HCT116 (cell line): ENCODE measurements around the gene GPC5. TPM values are rescaled to one million over a fixed set of nuclear protein-coding genes. Genes with fewer than 3 reads are reported as not detected.

ENCODE experiments used
- ATAC-seq: fragments of 200-7000 bp; cut with Tn5 transposase; 2 replicates; pipeline ENCODE4 v1.9.1; 2020; ENCODE audit warnings: mild to moderate bottlenecking, moderate library complexity
- BruUV-seq: library from RNA; stranded (reverse); fragments of 400-500 nt; replicated peaks from 2 replicates; lab custom pipeline; 2021; lab: Mats Ljungman, UMichigan
- CTCF ChIA-PET: fragments of 300-600 bp; sonication (Branson Sonifier 250); formaldehyde crosslinking; loops from one replicate; lab custom pipeline; 2021; ENCODE audit warnings: antibody characterized with exemption; lab: Charles Lee
- POLR2A ChIA-PET: fragments of 300-600, 350-600 bp; sonication (Branson Sonifier 250); formaldehyde crosslinking; loops from one replicate; lab custom pipeline; 2021; ENCODE audit warnings: antibody characterized with exemption; lab: Charles Lee
- RAD21 ChIA-PET, 2 experiments: fragments of 300-600 bp; sonication (Branson Sonifier 250); formaldehyde crosslinking; loops; one replicate each; lab custom pipeline; 2023; ENCODE audit warnings: low total read pairs in 2 of 2; ENCODE audit not compliant: uncharacterized antibody in 2 of 2, unreplicated experiment in 2 of 2, low non-redundant PET in 1 of 2; lab: Charles Lee
- DNase-seq: peaks from one replicate; pipeline ENCODE4 v3.0.0-alpha.2; 2010; ENCODE audit warnings: low read depth, low spot score
- H2AFZ ChIP-seq: fragments of 200-600 bp; shearing (Covaris generic), sonication (generic); 2 replicates; pipeline ENCODE4 v1.6.1; 2017; ENCODE audit warnings: low read depth, mixed run types, mixed read lengths, antibody characterized with exemption, low read length; ENCODE audit not compliant: poor library complexity, severe bottlenecking
- H3K27ac ChIP-seq: 2 replicates; pipeline ENCODE4 v1.5.1; 2012; ENCODE audit warnings: low read depth, low read length
- H3K27me3 ChIP-seq: fragments of 200-600 bp; sonication (generic); 2 replicates; pipeline ENCODE4 v1.6.1; 2016; ENCODE audit warnings: mixed run types, low read length, mixed read lengths; ENCODE audit not compliant: insufficient read depth
- H3K36me3 ChIP-seq, 2 experiments: fragments of 200-500 bp in 1 of 2; fragments of 200-600 bp in 1 of 2; sonication (Bioruptor generic) in 1 of 2; sonication (generic) in 1 of 2; 2 replicates each; pipeline versions ENCODE4 v1.5.1 to v1.6.1; 2014 to 2016; ENCODE audit warnings: low read length in 2 of 2, inconsistent platforms in 1 of 2, mixed read lengths in 1 of 2, mixed run types in 1 of 2; ENCODE audit not compliant: insufficient read depth in 2 of 2, control insufficient read depth in 1 of 2
- H3K4me1 ChIP-seq, 2 experiments: fragments of 200-600 bp in 1 of 2; sonication (generic) in 1 of 2; 2 replicates each; pipeline versions ENCODE4 v1.5.1 to v1.6.1; 2012 to 2017; ENCODE audit warnings: low read length in 2 of 2, inconsistent platforms in 1 of 2, mild to moderate bottlenecking in 1 of 2, mixed read lengths in 1 of 2, mixed run types in 1 of 2, moderate library complexity in 1 of 2; ENCODE audit not compliant: insufficient read depth in 2 of 2, control insufficient read depth in 1 of 2
- H3K4me2 ChIP-seq: fragments of 200-600 bp; sonication (generic); 2 replicates; pipeline ENCODE4 v1.6.1; 2017; ENCODE audit warnings: mixed run types, low read length, mixed read lengths
- H3K4me3 ChIP-seq, 2 experiments: fragments of 200-600 bp in 1 of 2; sonication (generic) in 1 of 2; replicated peaks in 1 of 2; 2 replicates each; pipeline ENCODE4 v1.5.1; 2011 to 2016; ENCODE audit warnings: low read length in 2 of 2, control low read depth in 1 of 2, low read depth in 1 of 2, mild to moderate bottlenecking in 1 of 2, mixed read lengths in 1 of 2, mixed run types in 1 of 2
- H3K79me2 ChIP-seq: fragments of 200-600 bp; sonication (generic); 2 replicates; pipeline ENCODE4 v1.6.1; 2017; ENCODE audit warnings: mild to moderate bottlenecking, mixed run types, low read length, moderate library complexity, mixed read lengths; ENCODE audit not compliant: insufficient read depth
- H3K9ac ChIP-seq: fragments of 200-600 bp; sonication (generic); 2 replicates; pipeline ENCODE4 v1.6.1; 2016; ENCODE audit warnings: low read length, mixed read lengths
- H3K9me2 ChIP-seq: fragments of 200-600 bp; sonication (generic), shearing (Covaris generic); 2 replicates; pipeline ENCODE4 v1.6.1; 2017; ENCODE audit warnings: mixed run types, mild to moderate bottlenecking, moderate library complexity; ENCODE audit not compliant: insufficient read depth
- H3K9me3 ChIP-seq, 2 experiments: fragments of 200-500 bp in 1 of 2; fragments of 200-600 bp in 1 of 2; sonication (Bioruptor generic) in 1 of 2; sonication (generic) in 1 of 2; 2 replicates each; pipeline ENCODE4 v1.6.1; 2014 to 2017; ENCODE audit warnings: low read length in 2 of 2, mixed read lengths in 2 of 2, inconsistent platforms in 1 of 2, low read depth in 1 of 2, mild to moderate bottlenecking in 1 of 2, mixed run types in 1 of 2, moderate library complexity in 1 of 2; ENCODE audit not compliant: control insufficient read depth in 1 of 2, insufficient read depth in 1 of 2
- H4K20me1 ChIP-seq: fragments of 200-600 bp; sonication (generic), shearing (Covaris generic); 2 replicates; pipeline ENCODE4 v1.6.1; 2017; ENCODE audit warnings: mixed run types, mild to moderate bottlenecking, moderate library complexity; ENCODE audit not compliant: insufficient read depth
- CTCF ChIP-seq, 3 experiments: fragments of 200-600 bp in 1 of 3; sonication (generic) in 1 of 3; IDR thresholded peaks in 2 of 3; conservative IDR thresholded peaks in 1 of 3; 2 replicates each; pipeline ENCODE4 v1.5.1; 2012 to 2017; ENCODE audit warnings: low read depth in 2 of 3, low read length in 2 of 3, antibody characterized with exemption in 1 of 3, borderline replicate concordance in 1 of 3, control low read depth in 1 of 3, mild to moderate bottlenecking in 1 of 3, mixed read lengths in 1 of 3, mixed run types in 1 of 3, moderate library complexity in 1 of 3; ENCODE audit not compliant: insufficient read depth in 1 of 3
- EGR1 ChIP-seq: IDR thresholded peaks from 2 replicates; pipeline ENCODE4 v1.6.1; 2012; ENCODE audit warnings: low read depth
- JUND ChIP-seq: IDR thresholded peaks from 2 replicates; pipeline ENCODE4 v1.6.1; 2012
- RAD21 ChIP-seq: IDR thresholded peaks from 2 replicates; pipeline ENCODE4 v1.6.1; 2012; ENCODE audit warnings: low read depth, mild to moderate bottlenecking
- SP1 ChIP-seq: IDR thresholded peaks from 2 replicates; pipeline ENCODE4 v1.6.1; 2012; ENCODE audit warnings: low read depth
- ZBTB33 ChIP-seq: IDR thresholded peaks from 2 replicates; pipeline ENCODE4 v1.6.1; 2011; ENCODE audit warnings: mild to moderate bottlenecking, low read length, moderate library complexity; ENCODE audit not compliant: insufficient replicate concordance; ENCODE audit errors: extremely low read depth
- ZFX ChIP-seq: fragments of 450-650 bp; IDR thresholded peaks from 2 replicates; pipeline ENCODE4 v1.6.1; 2017
- ZNF274 ChIP-seq: fragments of 200-500 bp; sonication (Bioruptor generic); IDR thresholded peaks from 2 replicates; pipeline ENCODE4 v1.6.1; 2014; ENCODE audit warnings: mild to moderate bottlenecking, low read depth, low read length, inconsistent platforms
- intact Hi-C: fragments of 100-400 bp; cut with micrococcal nuclease; formaldehyde crosslinking; loops from 2 replicates; pipeline ENCODE4 v1.10.0; 2022
- total RNA-seq: library from RNA; stranded (reverse); gene quantifications from one replicate; pipeline ENCODE4 v1.2.1, GENCODE V29; 2021; ENCODE audit not compliant: unreplicated experiment

Gene GPC5
- total RNA-seq, 1 experiment from 2014 or later, result not detected

GRCh38 chr13:92613921-92614320 is 1215.5 kb downstream of the GPC5 start (continued):
- TF ChIP-seq ZBTB33, result no peak
- no peak for TF ChIP-seq ZNF274
- no peak for TF ChIP-seq ZFX
- TF ChIP-seq SP1, result no peak
- no peak for TF ChIP-seq EGR1
- no peak for TF ChIP-seq RAD21
- no peak for TF ChIP-seq JUND
- TF ChIP-seq CTCF (IDR thresholded peaks at IDR 0.05 in 2 of 3, conservative IDR thresholded peaks at IDR 0.05 in 1 of 3; ENCODE audit: borderline replicate concordance in 1 of 3, insufficient read depth in 1 of 3, low read depth in 2 of 3, low read length in 2 of 3), result no peak

DNA sequence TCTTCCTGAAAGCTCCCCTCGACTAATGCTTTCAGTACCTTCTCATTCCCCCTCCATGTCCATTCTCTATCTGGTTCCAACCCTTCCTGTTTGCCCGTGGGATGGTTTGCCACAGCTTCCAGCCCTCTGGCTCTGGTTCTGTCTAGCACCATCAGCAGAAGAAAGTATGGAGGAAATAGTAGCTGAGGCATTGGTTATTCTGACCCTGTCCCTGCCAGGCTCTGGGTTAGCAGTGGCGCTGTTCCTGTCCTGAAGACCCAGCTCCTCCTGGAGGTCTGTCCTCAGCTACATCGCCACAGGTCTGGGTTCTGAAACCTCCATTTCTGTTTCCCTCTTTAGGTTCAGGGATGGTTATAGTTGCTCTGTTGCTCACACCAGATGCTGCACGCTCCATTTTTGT is 1223.6 kb downstream of the GPC5 start:
- RAD21 ChIA-PET, result no interaction called here

More for the DNA sequence above, 1223.6 kb downstream of the GPC5 start:
- no peak overlapping the region for H3K4me2 ChIP-seq
- no peak overlapping the region for H3K9ac ChIP-seq
- H2AFZ ChIP-seq, result no peak overlapping the region
- ChIA-PET POLR2A (no interaction called here), CTCF (no interaction called here)
- no peaks in the 10 kb centered on the region for H3K9me2 ChIP-seq
- no peak overlapping the region for H3K4me3 ChIP-seq
- no peak for TF ChIP-seq ZNF274
- intact Hi-C loops, result no loop called here
- H3K79me2 ChIP-seq, result no peaks in the 10 kb centered on the region
- no peaks in the 10 kb centered on the region for H3K27me3 ChIP-seq
- H3K4me1 ChIP-seq, result no peaks in the 10 kb centered on the region
- no peaks in the 10 kb centered on the region for H3K36me3 ChIP-seq
- no TSS peak for BruUV-seq
- DNase-seq, result no peak
- peaks cover 4 to 8% of the 10 kb centered on the region in 2 experiments; a peak in 2 of 4 replicates for H3K9me3 ChIP-seq
- H4K20me1 ChIP-seq, result no peaks in the 10 kb centered on the region
- no peak for ATAC-seq
- H3K27ac ChIP-seq, result no peak overlapping the region
